ENCODE results near the gene SLC5A11.

- no peak for TF ChIP-seq POLR2AphosphoS5 (IDR thresholded peaks at IDR 0.05)
- no peak for TF ChIP-seq CTCF (IDR thresholded peaks at IDR 0.05)
- no peak for TF ChIP-seq POLR2A (IDR thresholded peaks at IDR 0.05)
These were observed 112.1 kb downstream of the SLC5A11 start for GRCh38 chr16:24957887-24958286.

All from prostate gland (tissue), 2 donors.